C4-2B (cell line): ENCODE measurements around the gene MEIS1.

Experiments
- H3K27ac ChIP-seq: fragments of 450-650 bp; 2 replicates; pipeline ENCODE4 v1.5.1; 2017
- ZFX ChIP-seq: fragments of 450-650 bp; IDR thresholded peaks from 2 replicates; pipeline ENCODE4 v1.6.1; 2017
- TF ChIP-seq, protein P1 (sequence below): fragments of 450-650 bp; conservative IDR thresholded peaks from 2 replicates; pipeline ENCODE4 v1.5.1; 2017; ENCODE audit warnings: mild to moderate bottlenecking

MEIS1 gene

DNA sequence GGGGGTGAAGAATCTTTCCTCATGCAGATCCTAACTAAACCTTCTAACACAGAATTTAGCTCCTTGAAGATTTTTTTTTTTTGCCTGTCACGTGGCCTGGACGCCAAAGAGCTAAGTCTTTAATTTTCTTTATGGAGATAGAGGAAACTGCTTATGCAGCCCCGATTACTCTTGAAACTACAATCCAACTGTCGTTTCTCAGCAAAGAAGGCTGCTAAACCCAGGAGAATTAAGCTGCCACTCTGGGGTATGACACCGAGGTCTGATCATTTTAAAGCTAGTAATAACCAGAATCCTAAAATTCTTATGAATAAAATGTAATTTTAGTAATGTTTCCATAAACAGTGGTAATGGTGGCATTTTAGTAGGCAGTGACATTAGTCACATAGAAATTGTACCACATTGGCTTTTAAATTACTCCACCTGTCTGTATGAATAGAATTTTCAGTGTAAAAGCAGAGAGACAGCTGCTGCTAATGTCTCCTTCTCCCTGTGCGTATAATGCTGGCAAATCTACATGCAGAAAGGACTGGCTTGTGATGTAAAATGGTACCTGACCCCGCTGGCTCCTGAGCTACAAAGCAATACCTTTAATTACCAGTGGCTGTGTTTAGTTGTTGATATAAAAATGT, 86.5 kb downstream of the MEIS1 start:
- TF ChIP-seq, protein P1, sequence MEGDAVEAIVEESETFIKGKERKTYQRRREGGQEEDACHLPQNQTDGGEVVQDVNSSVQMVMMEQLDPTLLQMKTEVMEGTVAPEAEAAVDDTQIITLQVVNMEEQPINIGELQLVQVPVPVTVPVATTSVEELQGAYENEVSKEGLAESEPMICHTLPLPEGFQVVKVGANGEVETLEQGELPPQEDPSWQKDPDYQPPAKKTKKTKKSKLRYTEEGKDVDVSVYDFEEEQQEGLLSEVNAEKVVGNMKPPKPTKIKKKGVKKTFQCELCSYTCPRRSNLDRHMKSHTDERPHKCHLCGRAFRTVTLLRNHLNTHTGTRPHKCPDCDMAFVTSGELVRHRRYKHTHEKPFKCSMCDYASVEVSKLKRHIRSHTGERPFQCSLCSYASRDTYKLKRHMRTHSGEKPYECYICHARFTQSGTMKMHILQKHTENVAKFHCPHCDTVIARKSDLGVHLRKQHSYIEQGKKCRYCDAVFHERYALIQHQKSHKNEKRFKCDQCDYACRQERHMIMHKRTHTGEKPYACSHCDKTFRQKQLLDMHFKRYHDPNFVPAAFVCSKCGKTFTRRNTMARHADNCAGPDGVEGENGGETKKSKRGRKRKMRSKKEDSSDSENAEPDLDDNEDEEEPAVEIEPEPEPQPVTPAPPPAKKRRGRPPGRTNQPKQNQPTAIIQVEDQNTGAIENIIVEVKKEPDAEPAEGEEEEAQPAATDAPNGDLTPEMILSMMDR, result no peak
- no peak overlapping the region for H3K27ac ChIP-seq

DNA sequence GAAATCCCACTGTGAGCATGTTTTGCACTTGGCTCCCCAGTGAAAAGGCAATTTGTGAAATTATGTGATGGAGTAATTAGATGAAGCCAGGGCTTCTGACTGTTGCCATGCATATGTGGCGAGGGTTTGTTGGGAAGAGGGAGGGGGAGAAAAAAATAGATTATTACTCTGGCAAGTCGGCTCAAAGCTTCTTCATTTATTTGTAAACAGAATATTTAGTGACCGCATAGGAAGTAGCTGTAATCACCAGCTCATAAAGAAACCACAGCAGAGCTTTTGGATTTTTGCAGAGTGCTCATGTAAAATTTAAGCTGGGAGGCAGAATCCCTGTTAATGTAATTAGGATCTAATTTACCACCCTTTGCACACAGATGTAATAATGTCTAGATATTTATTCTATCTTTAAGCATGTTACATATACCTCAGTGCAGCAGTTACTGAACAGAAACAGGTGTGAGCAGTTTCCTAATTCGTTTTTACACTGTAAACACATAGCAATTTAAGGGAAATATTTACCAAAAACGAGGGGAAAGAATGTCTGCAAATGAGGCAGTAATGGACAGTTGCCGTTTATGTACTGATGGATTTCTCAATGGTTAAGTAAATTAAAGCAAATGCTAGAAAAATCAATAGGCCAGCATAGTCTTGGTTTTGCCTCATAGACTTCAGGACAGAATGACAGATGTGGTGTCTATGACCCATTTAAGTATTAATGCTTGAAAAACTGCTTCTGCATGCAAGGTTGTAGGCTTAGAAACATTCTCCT, 87.9 kb downstream of the MEIS1 start:
- H3K27ac ChIP-seq, result no peak overlapping the region

DNA sequence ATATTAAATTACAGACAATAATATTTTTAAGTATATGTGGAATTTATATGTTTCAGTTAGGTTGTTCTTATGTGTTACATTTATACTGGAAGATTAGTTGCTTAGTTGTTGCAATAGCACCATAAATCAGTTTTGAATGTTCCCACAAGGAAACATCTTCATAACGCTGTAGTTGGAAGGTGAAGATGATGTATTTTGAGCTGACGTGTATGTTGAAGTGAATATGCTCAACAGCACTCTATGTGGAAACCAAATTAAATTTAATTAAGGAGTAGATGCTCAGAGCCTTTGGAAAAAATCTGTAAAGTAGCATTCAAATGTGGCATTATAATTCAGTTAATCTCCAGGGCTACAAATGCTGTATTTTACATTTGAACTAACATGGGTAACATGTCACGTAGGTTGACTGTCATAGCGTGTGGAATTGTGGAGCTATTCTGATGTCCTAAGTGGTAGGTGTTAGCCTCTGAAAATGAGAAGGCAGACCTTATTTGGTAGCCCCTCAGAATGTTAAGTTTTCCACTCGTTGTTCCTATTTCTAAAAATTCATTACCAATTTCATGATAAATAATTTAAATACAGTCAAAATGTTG, 88.5 kb downstream of the MEIS1 start:
- TF ChIP-seq ZFX, result no peak
- TF ChIP-seq, protein P1, result no peak
- H3K27ac ChIP-seq, result no peak overlapping the region

More for the DNA sequence above, 87.9 kb downstream of the MEIS1 start:
- TF ChIP-seq, protein P1, result no peak
- no peak for TF ChIP-seq ZFX

DNA sequence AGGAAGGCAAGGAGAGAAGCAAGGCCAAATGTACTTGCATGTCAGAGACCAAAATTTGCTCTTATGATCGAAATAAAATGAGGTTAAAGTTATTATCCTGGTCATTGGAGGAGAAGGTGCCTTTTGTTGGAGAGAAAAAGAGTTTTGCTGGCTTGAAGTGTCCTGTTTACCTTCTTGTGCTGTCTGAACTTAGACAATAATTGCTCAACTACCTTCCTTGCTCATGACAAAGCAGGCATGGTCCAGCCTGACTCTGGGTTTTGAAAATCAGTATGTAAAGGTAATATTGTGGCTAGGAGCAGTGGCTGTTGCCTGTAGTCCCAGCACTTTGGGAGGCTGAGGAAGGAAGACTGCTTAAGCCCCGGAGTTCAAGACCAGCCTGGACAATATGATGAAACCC, 89.1 kb downstream of the MEIS1 start:
- TF ChIP-seq, protein P1, result no peak
- no peak for TF ChIP-seq ZFX
- H3K27ac ChIP-seq, result no peak overlapping the region

DNA sequence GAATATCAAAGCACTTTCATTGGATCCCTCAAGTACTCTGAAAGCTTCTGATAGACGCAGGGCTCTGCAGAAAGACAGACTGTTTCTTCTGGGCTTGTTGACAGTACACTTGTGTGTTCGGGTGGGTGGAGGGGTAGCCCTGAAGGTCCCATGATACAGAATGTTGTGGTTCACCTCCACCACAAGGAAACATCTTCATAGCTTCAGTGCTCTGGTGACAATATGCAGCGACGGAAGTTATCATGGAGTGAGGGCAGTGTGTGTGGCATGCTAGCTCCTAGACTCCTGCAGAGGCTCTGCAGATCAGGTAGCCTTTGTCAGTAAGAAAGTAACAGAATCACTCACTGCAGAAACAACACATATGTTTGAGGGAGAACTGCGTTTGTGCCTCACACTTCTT, 90.7 kb downstream of the MEIS1 start:
- TF ChIP-seq, protein P1, result no peak
- no peak for TF ChIP-seq ZFX
- no peak overlapping the region for H3K27ac ChIP-seq

DNA sequence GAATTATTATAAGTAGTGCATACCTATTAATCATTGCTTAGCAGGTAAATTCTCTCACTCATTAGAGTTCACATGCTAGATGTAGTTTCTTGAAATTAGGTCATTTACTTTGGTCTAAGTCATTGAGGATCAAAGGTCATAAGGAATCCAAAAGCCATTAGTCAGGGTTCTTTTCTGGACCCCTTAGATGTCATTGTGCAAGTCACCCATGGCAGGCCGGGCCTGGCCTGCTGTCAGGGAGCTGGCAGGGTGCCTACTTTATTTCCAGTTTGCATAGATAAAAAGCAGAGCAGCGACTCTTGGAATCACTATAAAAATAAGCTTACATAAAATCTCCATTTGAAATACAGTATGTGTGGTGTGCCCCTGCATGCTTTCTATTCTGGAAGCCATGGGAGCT, 91.3 kb downstream of the MEIS1 start:
- no peak overlapping the region for H3K27ac ChIP-seq
- no peak for TF ChIP-seq ZFX
- TF ChIP-seq, protein P1, result no peak

DNA sequence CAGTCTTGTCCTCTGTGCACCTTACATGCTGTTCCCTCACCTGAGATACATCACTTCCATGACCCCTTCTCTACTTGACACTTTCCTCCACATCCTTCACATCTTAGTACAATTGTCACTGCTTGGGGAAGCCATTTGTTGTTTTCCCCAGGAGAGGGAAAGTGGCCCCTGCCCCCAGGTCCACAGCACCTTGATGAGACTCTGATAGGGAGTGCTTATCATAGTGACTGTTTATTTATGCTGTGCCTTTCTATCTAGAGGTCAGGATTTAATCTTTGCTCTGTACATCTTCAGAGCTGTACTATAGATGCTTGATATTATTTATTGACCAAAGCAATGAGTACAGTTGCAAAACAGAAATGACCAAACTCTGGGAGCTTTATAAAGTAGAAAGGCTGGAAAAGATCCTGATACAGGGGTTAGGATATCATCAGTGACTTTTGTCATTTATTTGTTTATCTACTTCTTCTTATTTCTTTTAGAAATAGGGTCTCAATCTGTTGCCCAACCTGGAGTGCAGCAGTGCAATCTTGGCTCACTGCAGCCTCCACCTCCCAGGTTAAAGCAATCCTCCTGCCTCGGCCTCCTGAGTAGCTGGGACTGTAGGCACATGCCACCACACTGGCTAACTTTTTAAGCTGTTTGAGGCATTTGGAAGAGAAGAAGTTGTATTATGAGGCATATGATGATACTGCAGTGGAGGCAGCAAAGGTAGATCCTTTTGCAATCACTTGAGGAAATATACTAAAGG, 94.2 kb downstream of the MEIS1 start:
- TF ChIP-seq, protein P1, result no peak
- no peak for TF ChIP-seq ZFX
- no peak overlapping the region for H3K27ac ChIP-seq
